Inferior parietal cortex (tissue), 1 donor: ENCODE results near the gene RPS15A.

Source experiments
- DNase-seq: peaks from one replicate; pipeline ENCODE4 v3.0.0-alpha.2; 2016; ENCODE audit errors: extremely low spot score

The RPS15A gene

DNA sequence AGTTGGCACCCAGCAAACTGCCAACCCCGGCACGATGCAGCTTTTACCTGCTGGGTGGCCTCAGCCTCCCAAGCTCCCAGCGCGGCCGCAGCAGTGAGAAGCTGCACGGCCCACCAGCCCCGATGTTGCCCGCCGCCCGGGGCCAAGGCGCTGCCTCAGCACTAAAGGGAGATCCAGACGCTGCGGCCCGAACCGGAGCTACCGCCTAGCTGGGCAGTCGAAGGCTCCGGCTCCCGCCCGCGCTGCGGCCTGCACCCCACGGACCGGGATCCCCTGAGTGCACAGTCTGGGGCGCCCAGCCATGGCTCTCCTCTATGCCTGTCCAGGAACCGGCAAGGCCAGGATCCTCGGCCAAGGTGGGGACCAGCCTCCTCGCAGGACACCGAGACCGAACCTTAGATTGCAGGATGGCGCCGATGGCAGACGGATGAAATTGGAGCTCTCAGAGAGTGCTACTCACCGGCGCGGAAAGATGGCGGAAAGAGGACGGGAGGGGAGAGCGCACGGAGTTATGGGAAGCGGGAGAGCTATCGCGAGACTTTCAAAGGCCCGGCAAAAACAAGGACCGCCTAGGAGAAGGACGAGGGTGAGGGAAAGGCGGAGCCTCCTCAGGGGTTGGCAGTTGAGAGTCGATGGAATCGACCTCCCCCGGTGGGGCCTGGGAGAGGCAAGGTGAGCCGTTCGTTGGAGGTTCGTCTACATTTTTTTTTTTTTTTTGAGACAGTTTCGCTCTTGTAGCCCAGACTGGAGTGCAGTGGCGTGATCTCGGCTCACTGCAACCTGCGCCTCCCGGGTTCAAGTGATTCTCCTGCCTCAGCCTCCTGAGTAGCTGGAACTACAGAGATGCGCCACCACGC, at the start of gene RPS15A:
RPS15A (minus strand) TSS at position 485 of the 857 bp plus-strand sequence. CDS start 1,221 bp downstream, outside the sequence.
- peak; percentile 98 for DNase-seq

- DNase-seq = no peak
Observed at GRCh38 chr16:18839555-18839954, 49.4 kb upstream of the RPS15A start.

DNA sequence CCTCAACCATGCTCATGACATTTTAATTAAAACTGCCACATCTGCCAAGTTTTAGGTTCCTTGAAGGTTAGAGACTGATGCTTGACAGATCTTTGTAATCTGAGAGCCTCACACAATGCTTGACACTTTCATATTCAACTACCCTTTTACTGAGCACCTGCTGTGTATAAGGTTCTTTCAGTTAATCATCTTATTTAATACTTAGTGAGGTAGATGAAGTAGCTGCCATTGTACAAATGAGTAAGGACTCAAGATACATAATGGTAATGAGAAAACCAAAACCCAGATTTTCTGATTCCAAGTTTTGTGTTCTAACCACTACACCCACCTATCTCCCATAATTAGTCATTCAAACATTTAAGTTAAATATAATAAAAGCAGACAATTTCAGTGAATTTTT, 46.6 kb upstream of the RPS15A start:
- no peak for DNase-seq

DNA sequence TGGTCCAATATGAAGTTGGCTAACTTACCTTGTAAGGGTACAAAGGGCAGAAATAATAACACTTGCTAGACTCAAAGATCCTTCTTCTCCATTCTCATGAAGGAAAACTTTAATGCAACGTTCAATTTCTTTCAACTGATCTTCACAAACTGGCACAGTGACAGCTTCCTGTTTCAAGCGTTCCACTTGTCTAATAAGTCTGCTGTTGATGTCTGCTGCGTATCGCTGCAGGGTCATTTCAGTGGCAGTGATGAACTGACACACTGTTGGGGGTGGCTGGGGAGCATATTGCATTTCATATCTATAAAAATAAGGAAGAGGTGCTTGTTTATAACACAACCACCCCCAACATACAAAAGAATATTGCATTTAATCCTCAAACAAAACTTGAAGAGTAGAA, 44.7 kb upstream of the RPS15A start:
- no peak for DNase-seq

DNA sequence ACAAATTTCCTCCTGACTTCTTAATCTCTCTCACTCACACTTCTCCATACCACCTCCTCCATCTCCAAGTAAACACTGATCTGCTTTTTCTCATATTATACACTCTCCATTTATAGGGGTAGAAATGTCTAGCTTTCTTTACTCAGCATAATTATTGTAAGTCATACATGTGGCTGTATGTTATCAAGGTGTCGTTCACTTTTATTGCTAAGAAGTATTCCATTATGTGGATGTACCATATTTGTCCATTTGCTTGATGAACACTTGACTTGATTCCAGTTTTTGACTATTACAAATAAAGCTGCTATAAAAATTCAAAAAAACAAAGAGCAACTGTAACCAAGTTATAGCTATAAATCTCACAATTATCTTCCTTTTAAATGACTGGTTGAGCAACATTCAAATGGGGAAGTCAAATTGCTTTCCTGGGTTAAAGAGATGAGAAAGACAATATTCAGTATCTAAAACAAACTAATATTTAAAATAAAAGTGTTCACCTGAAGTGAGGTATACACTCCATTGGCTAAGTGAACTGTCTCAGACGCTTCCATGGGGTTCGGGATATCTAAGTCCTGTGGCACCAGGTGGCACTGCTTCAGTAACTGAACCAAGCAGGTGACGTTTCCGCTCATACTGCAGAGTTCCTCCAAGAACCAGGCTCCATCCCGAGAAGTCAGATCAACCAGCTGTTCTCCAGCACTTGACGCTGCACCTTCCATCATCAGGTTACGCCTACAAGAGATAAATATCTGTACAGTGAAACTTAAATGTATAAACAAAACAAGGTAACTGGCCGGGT, 43.8 kb upstream of the RPS15A start:
- DNase-seq = no peak

GRCh38 chr16:18832613-18833012, 42.5 kb upstream of the RPS15A start:
- no peak for DNase-seq

DNA sequence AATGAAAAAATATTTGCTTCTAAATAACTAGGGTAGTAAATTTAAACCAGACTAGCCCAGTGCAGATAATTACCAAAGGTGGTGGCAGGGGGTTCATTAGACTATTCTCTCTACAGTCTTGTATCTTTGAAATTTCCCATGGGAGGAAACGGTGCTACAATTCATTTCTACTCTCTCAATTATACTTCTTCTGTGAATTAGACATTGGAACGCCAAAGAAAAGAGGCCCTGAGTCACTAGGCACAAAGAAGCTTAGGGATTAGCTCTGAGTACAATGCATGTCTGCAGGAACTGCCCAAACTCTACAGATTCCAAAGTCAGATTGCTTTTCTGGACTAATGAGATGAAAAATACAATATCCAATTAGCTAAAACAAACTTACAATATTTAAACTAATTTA, 41.9 kb upstream of the RPS15A start:
- no peak for DNase-seq

DNA sequence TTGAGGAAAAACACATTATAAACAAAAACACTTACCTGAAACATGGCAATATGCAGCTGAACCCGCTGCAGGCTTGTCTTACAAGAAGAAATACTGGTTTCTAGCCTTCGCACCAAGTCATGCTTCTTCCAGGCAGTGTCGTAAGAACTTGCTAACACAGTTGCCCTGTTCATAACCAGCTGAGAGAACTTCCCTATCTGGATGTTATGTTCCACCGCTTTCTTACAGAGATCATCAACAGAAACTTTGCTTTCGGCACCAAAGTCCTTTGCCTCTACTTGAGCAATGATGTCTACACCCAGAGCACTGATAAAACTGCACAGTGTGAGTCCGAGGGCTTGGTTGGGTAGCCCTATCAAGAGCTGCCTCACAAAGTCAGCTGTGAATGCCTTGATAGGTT, 39.1 kb upstream of the RPS15A start:
- DNase-seq = no peak

DNA sequence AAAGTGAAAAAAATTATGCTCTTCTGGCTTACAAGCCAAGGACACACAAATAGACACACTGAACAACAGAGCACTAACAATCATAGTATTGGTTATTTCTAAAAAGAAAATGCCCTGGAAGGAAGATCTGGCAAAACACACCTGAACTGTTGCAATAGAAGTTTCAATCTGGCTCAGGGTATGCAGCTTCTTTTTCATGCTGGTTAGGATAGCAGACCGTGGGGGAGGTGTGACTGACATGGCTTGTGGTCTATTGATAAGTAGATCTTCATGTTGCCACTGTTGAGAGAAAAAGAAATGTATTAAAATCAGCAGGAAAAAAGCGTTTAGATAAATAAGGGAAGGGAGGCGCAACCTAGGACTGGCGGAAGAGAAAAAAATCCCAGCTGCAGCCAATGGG, 37.8 kb upstream of the RPS15A start:
- no peak for DNase-seq

GRCh38 chr16:18816286-18816685, 26.2 kb upstream of the RPS15A start:
- DNase-seq = peak; percentile 58

DNA sequence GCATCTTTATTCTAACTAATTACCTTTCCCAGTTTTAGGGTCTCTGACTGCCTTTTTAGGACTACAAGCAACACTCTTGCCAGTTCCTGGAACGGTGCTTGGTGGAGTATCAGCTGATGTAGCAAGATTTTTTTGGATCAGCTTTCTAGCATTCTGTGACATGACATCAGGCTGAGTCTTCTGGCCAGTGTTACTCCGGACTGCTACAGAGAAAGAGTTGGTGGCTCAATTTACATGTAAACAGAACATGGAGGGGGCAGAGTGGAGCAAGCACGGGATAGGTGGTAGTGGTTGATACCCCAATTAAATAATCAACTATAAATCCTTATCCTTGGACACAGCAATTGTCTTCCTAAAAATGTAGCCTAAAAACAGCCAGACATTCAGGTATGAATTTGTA, 21.8 kb upstream of the RPS15A start:
- no peak for DNase-seq

DNA sequence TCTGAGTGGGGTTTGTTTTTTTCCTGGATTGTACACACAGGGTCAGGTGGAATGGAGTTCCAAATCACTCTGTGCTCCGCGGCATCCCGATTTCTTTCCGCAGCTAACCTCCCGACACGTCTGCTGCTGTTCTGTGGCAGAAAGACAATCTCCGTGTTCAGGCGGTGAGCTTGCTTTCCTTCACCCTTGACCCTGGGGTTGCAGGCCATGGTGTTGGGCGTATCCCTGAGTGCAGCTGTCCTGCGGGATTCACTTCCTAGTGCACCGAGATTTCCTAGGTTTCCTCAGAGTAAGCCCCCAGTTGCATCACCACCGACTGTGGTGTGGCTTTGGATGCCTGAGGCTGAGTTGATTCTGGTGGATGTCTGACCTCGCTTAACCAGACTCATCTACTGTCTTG, 19.0 kb upstream of the RPS15A start:
- no peak for DNase-seq

DNA sequence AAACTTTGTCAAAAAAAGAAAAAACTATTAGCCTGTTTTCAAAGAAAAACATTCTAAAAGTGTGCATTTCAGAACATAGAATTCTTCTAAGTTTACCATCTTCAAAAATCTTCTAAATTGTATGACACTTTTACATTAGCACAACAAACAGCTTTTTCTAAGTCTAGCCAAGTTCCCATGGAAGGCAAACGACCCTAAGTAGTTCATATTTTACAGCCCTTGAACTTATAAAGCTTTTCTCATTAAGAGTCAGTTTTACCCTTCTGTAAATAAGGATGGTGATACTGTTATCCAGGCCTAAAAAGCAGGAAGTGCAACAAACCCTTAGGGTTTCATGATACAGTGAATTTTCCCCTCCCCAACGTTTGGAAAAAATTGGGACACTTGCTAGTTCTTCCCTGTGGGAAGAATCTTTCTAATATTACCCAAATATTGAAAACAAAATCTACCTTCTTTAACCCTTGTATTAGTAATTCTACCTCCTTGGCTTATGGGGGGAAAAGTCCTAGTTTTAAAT, 15.2 kb upstream of the RPS15A start:
- no peak for DNase-seq

DNA sequence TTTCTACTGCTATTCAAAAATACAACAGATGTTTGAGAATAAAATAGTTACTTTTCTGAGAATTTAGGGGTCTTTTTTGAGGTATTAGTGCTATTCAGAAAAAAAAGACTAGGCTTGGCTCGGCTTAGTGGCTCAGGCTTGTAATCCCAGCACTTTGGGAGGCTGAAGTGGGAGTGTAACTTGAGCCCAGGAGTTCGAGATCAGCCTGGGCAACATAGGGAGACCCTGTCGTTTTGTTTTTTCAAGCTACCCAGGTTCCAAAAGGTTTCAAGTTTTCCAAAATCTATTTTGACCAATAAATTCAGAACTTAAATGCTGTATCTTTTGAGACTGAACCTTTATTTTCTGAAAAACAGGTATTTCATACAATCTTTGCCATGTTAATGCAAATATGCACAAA, 14.4 kb upstream of the RPS15A start:
- no peak for DNase-seq

DNA sequence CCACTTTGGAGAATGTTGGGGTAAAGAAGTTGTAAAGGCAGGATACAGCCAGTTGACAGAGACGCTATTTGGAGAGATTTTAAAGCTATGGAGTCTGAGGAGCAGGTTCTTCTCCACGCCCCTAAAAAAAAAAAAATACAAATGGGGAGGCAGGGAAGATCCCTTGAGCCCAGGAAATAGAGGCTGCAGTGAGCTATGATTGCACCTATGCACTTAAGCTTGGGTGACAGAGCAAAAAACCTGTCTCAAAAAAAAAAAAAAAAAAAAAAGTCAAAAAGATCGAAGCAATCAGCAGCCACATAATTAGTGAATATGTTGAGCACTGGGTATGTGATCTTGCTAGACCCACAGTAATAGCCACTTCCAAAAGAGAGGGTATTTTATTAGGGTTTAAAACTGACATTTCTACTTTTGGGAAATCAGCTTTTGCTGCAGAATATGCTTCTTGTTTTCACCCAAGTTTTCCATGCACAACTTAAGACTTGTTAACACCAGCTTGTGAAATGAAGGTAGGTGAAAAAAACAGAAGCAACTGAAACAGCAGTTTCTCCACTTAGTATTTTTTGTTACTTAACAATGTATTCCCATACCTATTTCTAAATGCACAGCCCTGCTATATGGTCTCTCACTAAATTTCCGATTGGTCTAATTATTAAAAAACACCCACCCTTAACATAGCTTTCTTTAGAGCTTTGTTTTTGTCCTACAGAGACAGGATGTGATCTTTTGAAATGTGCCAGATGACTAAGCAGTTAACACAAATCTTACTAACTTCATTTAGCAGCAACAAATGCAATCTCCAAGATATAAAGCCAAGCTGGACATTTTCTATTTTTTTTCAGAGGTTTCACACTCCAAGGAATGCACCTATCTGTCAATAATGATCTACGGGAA, 13.7 kb upstream of the RPS15A start:
- DNase-seq = peak; percentile 34

GRCh38 chr16:18802767-18803343, 12.7 kb upstream of the RPS15A start:
- DNase-seq = no peak

- peak; percentile 99 for DNase-seq
Observed at GRCh38 chr16:18801145-18801972, 11.2 kb upstream of the RPS15A start, which contains the start of gene ARL6IP1. TSS of gene ARL6IP1 (minus strand) at chr16:18801549. CDS start at chr16:18801466, 83 bp downstream.

DNA sequence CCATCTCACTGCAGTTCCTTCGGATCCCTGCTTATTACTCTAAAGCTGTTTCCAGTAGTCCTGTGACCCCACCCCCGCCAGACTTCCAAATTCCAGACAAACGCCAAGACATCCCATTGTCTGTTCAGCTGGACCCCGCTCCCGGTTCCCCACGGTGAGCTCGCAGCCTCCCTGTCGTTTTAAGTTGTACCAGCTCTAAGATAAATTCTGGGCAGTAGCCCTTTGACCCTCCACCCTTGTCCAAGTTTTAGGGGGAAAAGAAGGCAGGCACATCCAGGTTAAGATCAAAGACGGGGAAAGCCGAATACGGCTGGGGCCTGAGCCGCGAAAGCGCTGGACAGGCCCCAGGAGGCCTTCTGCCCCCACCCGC, 10.6 kb upstream of the RPS15A start:
- no peak for DNase-seq

GRCh38 chr16:18800293-18800692, 10.2 kb upstream of the RPS15A start:
- DNase-seq = no peak

DNA sequence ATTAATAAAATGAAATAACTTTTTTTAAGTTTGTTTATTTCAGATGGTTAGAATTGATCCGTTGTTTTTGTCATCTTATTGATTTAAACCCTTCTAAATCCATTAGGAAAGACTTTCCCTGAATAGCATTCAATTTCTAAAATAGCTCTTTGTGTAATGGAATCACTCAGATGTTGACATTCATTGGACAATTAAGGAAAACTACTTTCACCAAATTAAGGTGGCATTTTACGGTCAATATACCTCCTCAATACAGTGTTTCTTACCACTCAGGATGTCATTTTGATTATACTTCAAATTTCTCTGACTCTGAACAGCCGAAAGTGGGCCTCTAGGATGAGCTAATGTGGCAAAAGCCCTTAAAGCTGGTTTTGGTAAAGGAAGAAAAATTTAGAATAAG, 9.4 kb upstream of the RPS15A start:
- DNase-seq = no peak
